MM.1S (cell line): ENCODE results near the gene SHMT1.

ENCODE experiments used
- DNase-seq: peaks from one replicate; pipeline ENCODE4 v3.0.0-alpha.2; 2015
- H2AFZ ChIP-seq: fragments of 300-600 bp; sonication (generic); 2 replicates; pipeline ENCODE4 v1.6.0; 2016; ENCODE audit warnings: antibody characterized with exemption, low read length
- H3F3A ChIP-seq: fragments of 300-600 bp; sonication (generic); 2 replicates; pipeline ENCODE4 v1.6.1; 2016; ENCODE audit warnings: mild to moderate bottlenecking, antibody characterized with exemption, low read length, moderate library complexity, mixed read lengths; ENCODE audit not compliant: insufficient read depth
- H3K27ac ChIP-seq: fragments of 300-600 bp; sonication (generic); 2 replicates; pipeline ENCODE4 v1.5.1; 2016; ENCODE audit warnings: mild to moderate bottlenecking, low read length
- H3K27me3 ChIP-seq: fragments of 300-600 bp; sonication (generic); replicated peaks from 2 replicates; pipeline ENCODE4 v1.6.0; 2016; ENCODE audit warnings: low read length; ENCODE audit not compliant: insufficient read depth
- H3K36me3 ChIP-seq: fragments of 300-600 bp; sonication (generic); replicated peaks from 2 replicates; pipeline ENCODE4 v1.6.1; 2016; ENCODE audit warnings: mild to moderate bottlenecking, low read length, mixed read lengths; ENCODE audit not compliant: insufficient read depth
- H3K4me1 ChIP-seq: fragments of 300-600 bp; sonication (generic); 2 replicates; pipeline ENCODE4 v1.6.1; 2016; ENCODE audit warnings: low read length, mixed read lengths
- H3K4me2 ChIP-seq: fragments of 300-600 bp; sonication (generic); 2 replicates; pipeline ENCODE4 v1.6.0; 2016; ENCODE audit warnings: low read depth, low read length
- H3K4me3 ChIP-seq: fragments of 300-600 bp; sonication (generic); 2 replicates; pipeline ENCODE4 v1.5.1; 2016; ENCODE audit warnings: low read length, mixed read lengths
- H3K79me2 ChIP-seq: fragments of 300-600 bp; sonication (generic); 2 replicates; pipeline ENCODE4 v1.6.1; 2016; ENCODE audit warnings: mixed run types, low read length, mixed read lengths
- H3K9ac ChIP-seq: fragments of 300-600 bp; sonication (generic); 2 replicates; pipeline ENCODE4 v1.6.1; 2016; ENCODE audit warnings: low read length, mixed read lengths
- H3K9me2 ChIP-seq: fragments of 300-600 bp; sonication (generic); replicated peaks from 2 replicates; pipeline ENCODE4 v1.6.1; 2016; ENCODE audit warnings: mild to moderate bottlenecking, low read length, mixed read lengths; ENCODE audit not compliant: insufficient read depth
- H3K9me3 ChIP-seq: fragments of 300-600 bp; sonication (generic); replicated peaks from 2 replicates; pipeline ENCODE4 v1.6.1; 2016; ENCODE audit warnings: mild to moderate bottlenecking, low read length, mixed read lengths; ENCODE audit not compliant: insufficient read depth
- H4K20me1 ChIP-seq: fragments of 300-600 bp; sonication (generic); 2 replicates; pipeline ENCODE4 v1.6.1; 2016; ENCODE audit warnings: mild to moderate bottlenecking, low read length, moderate library complexity, mixed read lengths; ENCODE audit not compliant: insufficient read depth
- EZH2 ChIP-seq: fragments of 300-600 bp; sonication (generic); optimal IDR thresholded peaks from 2 replicates; pipeline ENCODE3; 2017; ENCODE audit warnings: low read depth, mild to moderate bottlenecking, antibody characterized with exemption, low read length, mixed read lengths
- EZH2phosphoT487 ChIP-seq: fragments of 300-600 bp; sonication (generic); IDR thresholded peaks from 2 replicates; pipeline ENCODE4 v1.6.1; 2018; ENCODE audit warnings: antibody characterized with exemption, low read length
- TF ChIP-seq, protein P1 (sequence below): fragments of 300-600 bp; sonication (generic); IDR thresholded peaks from 2 replicates; pipeline ENCODE4 v1.5.1; 2016; ENCODE audit warnings: antibody characterized with exemption, low read length, mixed read lengths

Gene SHMT1

DNA sequence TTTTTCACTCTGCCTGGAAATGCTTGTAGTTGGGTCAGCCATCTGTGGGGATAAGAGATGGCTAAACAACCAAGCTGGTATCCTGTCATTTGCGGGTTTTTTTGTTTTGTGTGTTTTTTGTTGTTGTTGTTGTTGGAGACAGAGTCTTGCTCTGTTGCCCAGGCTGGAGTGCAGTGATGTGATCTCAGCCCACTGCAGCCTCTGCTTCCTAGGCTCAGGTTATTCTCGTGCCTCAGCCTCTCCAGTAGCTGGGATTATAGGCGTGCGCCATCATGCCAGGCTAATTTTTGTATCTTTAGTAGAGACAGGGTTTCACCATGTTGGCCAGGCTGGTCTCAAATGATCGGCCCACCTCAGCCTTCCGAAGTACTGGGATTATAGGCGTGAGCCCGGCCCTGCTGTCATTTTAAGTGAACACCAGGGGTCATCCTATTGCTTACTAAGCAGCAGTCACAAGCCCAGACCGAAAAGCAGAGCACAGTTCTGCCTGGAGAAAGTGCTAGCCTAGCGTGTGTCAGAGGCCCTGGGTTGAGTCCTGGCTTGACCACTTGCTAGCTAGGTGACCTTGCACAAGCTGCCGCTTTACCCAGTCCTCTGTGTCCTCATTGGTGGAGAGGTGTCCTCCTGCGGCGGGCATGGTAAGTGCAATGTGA is 43.6 kb downstream of the SHMT1 start:
- H2AFZ ChIP-seq, result no peak overlapping the region
- no peak overlapping the region for H3K4me2 ChIP-seq
- peaks cover 84% of the 10 kb centered on the region for H3K79me2 ChIP-seq
- 0 out of 2 replicates have a peak, but pooled peaks cover 4% of the 10 kb centered on the region for H4K20me1 ChIP-seq
- no peak overlapping the region for H3K4me3 ChIP-seq
- DNase-seq, result peak; percentile 70
- H3K27ac ChIP-seq, result no peak overlapping the region
- TF ChIP-seq, protein P1, sequence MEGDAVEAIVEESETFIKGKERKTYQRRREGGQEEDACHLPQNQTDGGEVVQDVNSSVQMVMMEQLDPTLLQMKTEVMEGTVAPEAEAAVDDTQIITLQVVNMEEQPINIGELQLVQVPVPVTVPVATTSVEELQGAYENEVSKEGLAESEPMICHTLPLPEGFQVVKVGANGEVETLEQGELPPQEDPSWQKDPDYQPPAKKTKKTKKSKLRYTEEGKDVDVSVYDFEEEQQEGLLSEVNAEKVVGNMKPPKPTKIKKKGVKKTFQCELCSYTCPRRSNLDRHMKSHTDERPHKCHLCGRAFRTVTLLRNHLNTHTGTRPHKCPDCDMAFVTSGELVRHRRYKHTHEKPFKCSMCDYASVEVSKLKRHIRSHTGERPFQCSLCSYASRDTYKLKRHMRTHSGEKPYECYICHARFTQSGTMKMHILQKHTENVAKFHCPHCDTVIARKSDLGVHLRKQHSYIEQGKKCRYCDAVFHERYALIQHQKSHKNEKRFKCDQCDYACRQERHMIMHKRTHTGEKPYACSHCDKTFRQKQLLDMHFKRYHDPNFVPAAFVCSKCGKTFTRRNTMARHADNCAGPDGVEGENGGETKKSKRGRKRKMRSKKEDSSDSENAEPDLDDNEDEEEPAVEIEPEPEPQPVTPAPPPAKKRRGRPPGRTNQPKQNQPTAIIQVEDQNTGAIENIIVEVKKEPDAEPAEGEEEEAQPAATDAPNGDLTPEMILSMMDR, result peak; percentile 50
- no peak for TF ChIP-seq EZH2phosphoT487
- no peak for TF ChIP-seq EZH2
- peaks cover 44% of the 10 kb centered on the region for H3K4me1 ChIP-seq
- no peaks in the 10 kb centered on the region for H3K27me3 ChIP-seq
- no peaks in the 10 kb centered on the region for H3K9me2 ChIP-seq
- H3K36me3 ChIP-seq, result no peaks in the 10 kb centered on the region
- peaks cover 10% of the 10 kb centered on the region for H3F3A ChIP-seq
- no peak overlapping the region for H3K9ac ChIP-seq
- no peaks in the 10 kb centered on the region for H3K9me3 ChIP-seq

DNA sequence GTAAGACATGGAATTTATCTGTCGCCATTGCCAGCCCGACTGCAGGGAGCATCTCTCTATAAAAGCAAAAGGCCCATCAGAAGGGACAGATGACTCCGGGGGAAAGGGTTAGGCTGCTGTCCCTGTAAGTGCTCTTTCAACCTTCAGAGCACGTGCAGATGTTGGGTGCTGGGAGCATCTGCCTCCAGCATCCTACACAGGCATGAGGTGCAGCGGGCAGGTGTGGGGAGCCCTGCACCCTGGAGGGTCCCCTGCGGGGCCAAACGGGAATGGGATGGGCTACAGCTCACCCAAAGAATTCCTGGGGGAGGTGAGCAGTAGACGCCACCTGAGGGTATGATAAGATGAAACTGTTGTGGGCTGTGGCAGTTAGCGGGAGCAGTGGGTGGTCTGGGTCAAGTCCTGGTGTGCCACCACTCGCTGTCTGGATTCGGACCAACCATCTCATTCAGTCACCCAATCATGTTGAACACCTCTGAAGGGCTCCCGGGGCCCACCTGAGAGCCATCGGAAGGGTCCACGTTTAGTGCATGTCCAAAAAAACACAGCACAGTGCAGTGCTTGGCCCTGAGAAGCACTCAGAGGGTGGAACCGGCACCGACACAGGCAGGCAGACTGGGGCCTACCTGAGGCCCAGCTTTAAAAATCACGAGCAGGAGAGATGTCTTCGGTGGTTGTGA is 44.4 kb downstream of the SHMT1 start:
- Histone ChIP-seq H3K9me2 (no peaks in the 10 kb centered on the region), H3F3A (peaks cover 3% of the 10 kb centered on the region; the same call in 1 of the 2 replicates), H2AFZ (no peak overlapping the region), H3K9ac (no peak overlapping the region), H3K4me1 (peaks cover 36% of the 10 kb centered on the region), H3K4me3 (no peak overlapping the region), H3K79me2 (peaks cover 87% of the 10 kb centered on the region), H3K36me3 (no peaks in the 10 kb centered on the region), H3K27ac (no peak overlapping the region), H3K4me2 (no peak overlapping the region), H3K27me3 (no peaks in the 10 kb centered on the region), H3K9me3 (no peaks in the 10 kb centered on the region), H4K20me1 (0 out of 2 replicates have a peak, but pooled peaks cover 4% of the 10 kb centered on the region)
- TF ChIP-seq, protein P1, result no peak
- TF ChIP-seq EZH2phosphoT487, result no peak
- TF ChIP-seq EZH2, result no peak
- DNase-seq, result no peak

DNA sequence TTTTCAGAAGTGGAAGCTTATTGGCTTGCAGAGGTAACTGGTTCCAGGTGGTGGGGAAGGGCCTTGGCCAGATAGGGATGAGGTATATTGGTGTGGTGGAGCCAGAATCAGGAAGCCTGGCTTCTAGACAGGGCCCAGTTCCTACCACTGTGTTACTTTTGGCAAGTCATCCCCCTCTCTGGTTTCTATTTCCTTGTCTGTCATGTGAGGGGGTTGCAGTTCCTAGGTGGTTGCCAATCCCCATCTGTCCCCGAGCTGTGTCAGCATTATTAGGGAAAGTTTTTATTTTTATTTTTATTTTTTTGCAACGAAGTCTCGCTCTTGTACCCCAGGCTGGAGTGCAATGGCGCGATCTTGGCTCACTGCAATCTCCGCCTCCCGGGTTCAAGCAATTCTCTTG is 45.2 kb downstream of the SHMT1 start:
- no peaks in the 10 kb centered on the region for H3K9me3 ChIP-seq
- H3K9ac ChIP-seq, result 0 out of 2 replicates have a peak overlapping the region, but pooled peaks have one; percentile 0
- H3K4me2 ChIP-seq, result peak overlapping the region; percentile 17; the same call in 1 of the 2 replicates
- H3K27ac ChIP-seq, result no peak overlapping the region
- no peaks in the 10 kb centered on the region for H3K27me3 ChIP-seq
- DNase-seq, result no peak
- peak overlapping the region; percentile 10; the same call in 1 of the 2 replicates for H3K4me3 ChIP-seq
- H3K36me3 ChIP-seq, result peaks cover 1% of the 10 kb centered on the region; the same call in 1 of the 2 replicates
- H3K9me2 ChIP-seq, result no peaks in the 10 kb centered on the region
- H3K79me2 ChIP-seq, result peaks cover 87% of the 10 kb centered on the region
- peaks cover 3% of the 10 kb centered on the region; the same call in 1 of the 2 replicates for H3F3A ChIP-seq
- no peak overlapping the region for H2AFZ ChIP-seq
- H4K20me1 ChIP-seq, result 0 out of 2 replicates have a peak, but pooled peaks cover 4% of the 10 kb centered on the region
- peaks cover 37% of the 10 kb centered on the region for H3K4me1 ChIP-seq
- TF ChIP-seq EZH2 (no peak), EZH2phosphoT487 (no peak)
- TF ChIP-seq, protein P1, result no peak
